NCI-H1417 (cell line): ENCODE results near the gene LRCH4.

Experiments
- DNase-seq, 3 experiments: peaks; one replicate each; lab custom pipeline; 2025; lab: John Stamatoyannopoulos, UW

LRCH4 gene

GRCh38 chr7:100585511-100586265 is at the start of gene LRCH4:
TSS of gene LRCH4 (minus strand) at chr7:100586129. CDS start at chr7:100586100, 29 bp downstream.
- DNase-seq = peak; percentile 77 to 82 (median 77)

GRCh38 chr7:100632951-100633717 is 47.2 kb upstream of the LRCH4 start:
- DNase-seq = peak; percentile 51 to 84 (median 84)

GRCh38 chr7:100630066-100630465 is 44.1 kb upstream of the LRCH4 start:
- no peak for DNase-seq

- DNase-seq = peak in 1 of 3 experiments; percentile 20
Observed at GRCh38 chr7:100629117-100629716, 43.3 kb upstream of the LRCH4 start.

GRCh38 chr7:100627238-100627549 is 41.3 kb upstream of the LRCH4 start:
- no peak for DNase-seq

GRCh38 chr7:100626530-100627237 is 40.8 kb upstream of the LRCH4 start:
- peak; percentile 70 to 83 (median 71) for DNase-seq

- no peak for DNase-seq
Observed at GRCh38 chr7:100626055-100626454, 40.1 kb upstream of the LRCH4 start.

- no peak for DNase-seq
Observed at GRCh38 chr7:100623951-100624824, 38.3 kb upstream of the LRCH4 start.

- DNase-seq = no peak
Observed at GRCh38 chr7:100621554-100621953, 35.6 kb upstream of the LRCH4 start.

- DNase-seq = no peak
Observed at GRCh38 chr7:100620804-100621203, 34.9 kb upstream of the LRCH4 start.

GRCh38 chr7:100620239-100620638 is 34.3 kb upstream of the LRCH4 start:
- no peak for DNase-seq

GRCh38 chr7:100614308-100614861 is 28.5 kb upstream of the LRCH4 start:
- DNase-seq = no peak

- DNase-seq = no peak
Observed at GRCh38 chr7:100613412-100614175, 27.7 kb upstream of the LRCH4 start.

- peak in 2 of 3 experiments; percentile 40 to 57 for DNase-seq
Observed at GRCh38 chr7:100612730-100613390, 26.9 kb upstream of the LRCH4 start.

- DNase-seq = peak; percentile 99 to 100 (median 100)
Observed at GRCh38 chr7:100611983-100612729, 26.2 kb upstream of the LRCH4 start, which contains the start of gene MOSPD3. TSS of gene MOSPD3 (plus strand) at chr7:100612540. CDS start at chr7:100612792, 252 bp downstream.

GRCh38 chr7:100609958-100610357 is 24.0 kb upstream of the LRCH4 start:
- no peak for DNase-seq

GRCh38 chr7:100607111-100607510 is 21.2 kb upstream of the LRCH4 start:
- no peak for DNase-seq

- no peak for DNase-seq
Observed at GRCh38 chr7:100606313-100606712, 20.4 kb upstream of the LRCH4 start.
